ENCODE measurements around the gene MRRF.

The MRRF gene

GRCh38 chr9:122220673-122221182 is 44.0 kb upstream of the MRRF start:
- Histone ChIP-seq H3K4me1 (ENCODE audit: control insufficient read depth, insufficient read depth, low read length, poor library complexity, severe bottlenecking) (peaks cover 18% of the 10 kb centered on the region), H3K27me3 (replicated peaks; ENCODE audit: control insufficient read depth, insufficient read depth, low read length, poor library complexity, severe bottlenecking) (peaks cover 43% of the 10 kb centered on the region), H3K27ac (ENCODE audit: insufficient read depth, low read length, poor library complexity, severe bottlenecking) (no peak overlapping the region), H3K4me3 (ENCODE audit: insufficient read depth, low read depth, low read length, poor library complexity, severe bottlenecking) (no peak overlapping the region), H3K9me3 (ENCODE audit: control insufficient read depth, low read length) (no peaks in the 10 kb centered on the region), H3K36me3 (ENCODE audit: control insufficient read depth, insufficient read depth, low read length) (no peaks in the 10 kb centered on the region)
- no peak for DNase-seq

- no peak overlapping the region for H3K4me3 ChIP-seq (ENCODE audit: insufficient read depth, low read depth, low read length, poor library complexity, severe bottlenecking)
- no peak for DNase-seq
- no peaks in the 10 kb centered on the region for H3K9me3 ChIP-seq (ENCODE audit: control insufficient read depth, low read length)
- no peak overlapping the region for H3K27ac ChIP-seq (ENCODE audit: insufficient read depth, low read length, poor library complexity, severe bottlenecking)
- H3K27me3 ChIP-seq (replicated peaks; ENCODE audit: control insufficient read depth, insufficient read depth, low read length, poor library complexity, severe bottlenecking) = peaks cover 43% of the 10 kb centered on the region
- peaks cover 18% of the 10 kb centered on the region for H3K4me1 ChIP-seq (ENCODE audit: control insufficient read depth, insufficient read depth, low read length, poor library complexity, severe bottlenecking)
- no peaks in the 10 kb centered on the region for H3K36me3 ChIP-seq (ENCODE audit: control insufficient read depth, insufficient read depth, low read length)
These were observed 43.4 kb upstream of the MRRF start for GRCh38 chr9:122221183-122221811.

GRCh38 chr9:122222791-122223190 is 41.9 kb upstream of the MRRF start:
- H3K36me3 ChIP-seq (ENCODE audit: control insufficient read depth, insufficient read depth, low read length) = no peaks in the 10 kb centered on the region
- no peak overlapping the region for H3K27ac ChIP-seq (ENCODE audit: insufficient read depth, low read length, poor library complexity, severe bottlenecking)
- no peak overlapping the region for H3K4me3 ChIP-seq (ENCODE audit: insufficient read depth, low read depth, low read length, poor library complexity, severe bottlenecking)
- DNase-seq = no peak
- H3K9me3 ChIP-seq (ENCODE audit: control insufficient read depth, low read length) = no peaks in the 10 kb centered on the region
- peaks cover 44% of the 10 kb centered on the region for H3K27me3 ChIP-seq (replicated peaks; ENCODE audit: control insufficient read depth, insufficient read depth, low read length, poor library complexity, severe bottlenecking)
- peaks cover 18% of the 10 kb centered on the region for H3K4me1 ChIP-seq (ENCODE audit: control insufficient read depth, insufficient read depth, low read length, poor library complexity, severe bottlenecking)

- Histone ChIP-seq H3K36me3 (ENCODE audit: control insufficient read depth, insufficient read depth, low read length) (no peaks in the 10 kb centered on the region), H3K4me1 (ENCODE audit: control insufficient read depth, insufficient read depth, low read length, poor library complexity, severe bottlenecking) (peaks cover 18% of the 10 kb centered on the region), H3K27me3 (replicated peaks; ENCODE audit: control insufficient read depth, insufficient read depth, low read length, poor library complexity, severe bottlenecking) (peaks cover 38% of the 10 kb centered on the region), H3K4me3 (ENCODE audit: insufficient read depth, low read depth, low read length, poor library complexity, severe bottlenecking) (no peak overlapping the region), H3K27ac (ENCODE audit: insufficient read depth, low read length, poor library complexity, severe bottlenecking) (no peak overlapping the region), H3K9me3 (ENCODE audit: control insufficient read depth, low read length) (no peaks in the 10 kb centered on the region)
- no peak for DNase-seq
These were observed 41.2 kb upstream of the MRRF start for GRCh38 chr9:122223435-122223834.

- H3K4me3 ChIP-seq (ENCODE audit: insufficient read depth, low read depth, low read length, poor library complexity, severe bottlenecking) = no peak overlapping the region
- no peaks in the 10 kb centered on the region for H3K36me3 ChIP-seq (ENCODE audit: control insufficient read depth, insufficient read depth, low read length)
- peaks cover 37% of the 10 kb centered on the region for H3K27me3 ChIP-seq (replicated peaks; ENCODE audit: control insufficient read depth, insufficient read depth, low read length, poor library complexity, severe bottlenecking)
- no peak overlapping the region for H3K27ac ChIP-seq (ENCODE audit: insufficient read depth, low read length, poor library complexity, severe bottlenecking)
- no peaks in the 10 kb centered on the region for H3K9me3 ChIP-seq (ENCODE audit: control insufficient read depth, low read length)
- H3K4me1 ChIP-seq (ENCODE audit: control insufficient read depth, insufficient read depth, low read length, poor library complexity, severe bottlenecking) = peaks cover 5% of the 10 kb centered on the region
- no peak for DNase-seq
These were observed 39.2 kb upstream of the MRRF start for GRCh38 chr9:122225312-122226141.

DNA sequence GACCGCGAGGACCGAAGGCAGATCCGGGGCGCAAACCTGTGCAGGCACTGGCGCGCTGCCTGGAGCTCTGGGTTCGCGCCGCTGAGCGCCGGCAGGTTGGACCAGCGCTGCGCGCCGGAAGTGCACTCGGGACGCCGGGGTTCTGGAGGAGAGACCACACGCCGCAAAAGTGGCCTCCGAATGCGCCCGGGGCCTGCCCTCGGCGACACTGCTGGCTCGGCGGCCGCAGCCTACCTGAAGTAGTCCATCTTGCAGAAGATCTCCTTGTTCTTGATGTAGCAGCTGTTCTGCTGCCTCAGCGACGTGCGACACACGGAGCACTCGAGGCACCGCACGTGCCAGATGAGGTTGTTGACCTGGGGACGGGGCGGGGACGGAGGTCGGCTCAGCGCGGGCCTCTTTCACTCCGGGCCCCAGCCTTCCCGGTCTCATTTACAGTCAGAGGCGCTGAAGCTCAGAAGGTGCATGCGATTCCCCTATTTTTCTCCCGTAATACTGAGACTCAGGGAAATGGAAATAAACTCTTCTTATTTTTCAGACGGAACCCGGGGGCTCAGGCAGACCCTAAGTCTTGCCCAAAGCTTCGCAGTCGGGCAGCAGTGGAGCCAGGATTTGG is 38.4 kb upstream of the MRRF start:
- H3K27me3 ChIP-seq (replicated peaks; ENCODE audit: control insufficient read depth, insufficient read depth, low read length, poor library complexity, severe bottlenecking) = peaks cover 30% of the 10 kb centered on the region

DNA sequence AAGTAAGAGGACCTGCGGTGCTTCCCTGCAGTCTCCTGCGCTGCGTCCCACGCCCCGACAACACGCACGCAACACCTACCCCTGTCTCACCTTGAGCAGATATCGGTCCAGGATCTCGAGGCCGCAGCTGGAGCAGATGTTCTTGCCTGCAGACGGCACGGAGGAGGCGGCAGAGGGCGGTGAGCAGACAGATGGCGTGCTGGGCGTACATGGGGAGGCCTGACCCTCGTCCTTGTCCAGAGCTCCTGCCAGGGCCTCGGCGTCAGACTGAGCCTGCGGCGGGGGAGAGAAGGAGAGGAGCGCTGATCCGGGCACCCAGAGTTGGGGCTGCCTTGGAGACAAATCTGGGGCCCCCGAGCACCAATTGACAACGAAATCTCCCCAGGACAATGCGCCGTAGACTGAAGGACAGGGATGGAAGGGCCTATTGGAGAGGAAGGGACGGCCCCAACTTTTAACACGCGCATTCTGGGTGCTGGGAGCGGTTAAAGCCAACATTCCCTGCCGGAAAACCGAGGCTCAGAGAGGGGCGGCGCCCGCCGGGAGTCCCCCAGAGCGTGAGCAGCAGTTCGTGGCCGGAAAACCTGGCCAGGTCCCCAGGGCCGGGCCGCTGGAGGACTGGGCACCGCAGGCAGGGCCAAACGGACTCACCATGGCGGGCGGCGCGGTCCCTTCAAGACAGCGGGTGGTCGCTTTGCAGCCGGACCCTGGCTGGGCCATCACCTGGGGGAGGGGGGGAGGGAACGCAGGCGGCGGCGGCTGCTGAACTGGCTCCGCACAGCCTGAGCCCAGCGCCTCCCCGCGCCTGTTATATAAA is 37.7 kb upstream of the MRRF start:
- Histone ChIP-seq H3K4me3 (ENCODE audit: insufficient read depth, low read depth, low read length, poor library complexity, severe bottlenecking) (no peak overlapping the region), H3K27me3 (replicated peaks; ENCODE audit: control insufficient read depth, insufficient read depth, low read length, poor library complexity, severe bottlenecking) (peaks cover 25% of the 10 kb centered on the region), H3K27ac (ENCODE audit: insufficient read depth, low read length, poor library complexity, severe bottlenecking) (no peak overlapping the region), H3K4me1 (ENCODE audit: control insufficient read depth, insufficient read depth, low read length, poor library complexity, severe bottlenecking) (no peaks in the 10 kb centered on the region), H3K9me3 (ENCODE audit: control insufficient read depth, low read length) (no peaks in the 10 kb centered on the region), H3K36me3 (ENCODE audit: control insufficient read depth, insufficient read depth, low read length) (no peaks in the 10 kb centered on the region)
- DNase-seq = no peak

More for the DNA sequence above, 38.4 kb upstream of the MRRF start:
- no peaks in the 10 kb centered on the region for H3K9me3 ChIP-seq (ENCODE audit: control insufficient read depth, low read length)
- H3K27ac ChIP-seq (ENCODE audit: insufficient read depth, low read length, poor library complexity, severe bottlenecking) = no peak overlapping the region
- H3K4me3 ChIP-seq (ENCODE audit: insufficient read depth, low read depth, low read length, poor library complexity, severe bottlenecking) = no peak overlapping the region
- DNase-seq = no peak
- no peaks in the 10 kb centered on the region for H3K36me3 ChIP-seq (ENCODE audit: control insufficient read depth, insufficient read depth, low read length)
- H3K4me1 ChIP-seq (ENCODE audit: control insufficient read depth, insufficient read depth, low read length, poor library complexity, severe bottlenecking) = peaks cover 1% of the 10 kb centered on the region

- H3K27me3 ChIP-seq (replicated peaks; ENCODE audit: control insufficient read depth, insufficient read depth, low read length, poor library complexity, severe bottlenecking) = peaks cover 25% of the 10 kb centered on the region
These were observed 37.1 kb upstream of the MRRF start for GRCh38 chr9:122227575-122227900.

GRCh38 chr9:122228191-122228567 is 36.5 kb upstream of the MRRF start:
- Histone ChIP-seq H3K4me3 (ENCODE audit: insufficient read depth, low read depth, low read length, poor library complexity, severe bottlenecking) (no peak overlapping the region), H3K27me3 (replicated peaks; ENCODE audit: control insufficient read depth, insufficient read depth, low read length, poor library complexity, severe bottlenecking) (peaks cover 25% of the 10 kb centered on the region), H3K36me3 (ENCODE audit: control insufficient read depth, insufficient read depth, low read length) (no peaks in the 10 kb centered on the region), H3K9me3 (ENCODE audit: control insufficient read depth, low read length) (no peaks in the 10 kb centered on the region), H3K27ac (ENCODE audit: insufficient read depth, low read length, poor library complexity, severe bottlenecking) (no peak overlapping the region), H3K4me1 (ENCODE audit: control insufficient read depth, insufficient read depth, low read length, poor library complexity, severe bottlenecking) (no peaks in the 10 kb centered on the region)
- DNase-seq = no peak

More at GRCh38 chr9:122227575-122227900, 37.1 kb upstream of the MRRF start:
- Histone ChIP-seq H3K36me3 (ENCODE audit: control insufficient read depth, insufficient read depth, low read length) (no peaks in the 10 kb centered on the region), H3K4me3 (ENCODE audit: insufficient read depth, low read depth, low read length, poor library complexity, severe bottlenecking) (no peak overlapping the region), H3K4me1 (ENCODE audit: control insufficient read depth, insufficient read depth, low read length, poor library complexity, severe bottlenecking) (no peaks in the 10 kb centered on the region), H3K27ac (ENCODE audit: insufficient read depth, low read length, poor library complexity, severe bottlenecking) (no peak overlapping the region), H3K9me3 (ENCODE audit: control insufficient read depth, low read length) (no peaks in the 10 kb centered on the region)
- DNase-seq = no peak
